ENCODE data around the gene UGT2A3. TPM values are rescaled to one million over a fixed set of nuclear protein-coding genes. Genes with fewer than 3 reads are reported as not detected.

UGT2A3 gene
- total and polyA plus RNA-seq, 11 donors: not detected

- intact Hi-C loops (cut with DNase I): no loop called here
- H3K27me3 ChIP-seq: no peaks in the 10 kb centered on the region
- DNase-seq (no peak), ATAC-seq (no peak)
- no peak overlapping the region for H3K4me3 ChIP-seq
- no peak overlapping the region for H3K27ac ChIP-seq
- TF ChIP-seq CTCF (IDR thresholded peaks at IDR 0.05) (no peak), POLR2A (IDR thresholded peaks at IDR 0.05) (no peak)
- no peaks in the 10 kb centered on the region for H3K9me3 ChIP-seq
- H3K4me1 ChIP-seq: no peaks in the 10 kb centered on the region
- WGBS, 4 donors: 62 to 72% (median 69%) methylated on average over 3 of the region's 3 CpGs
- no peaks in the 10 kb centered on the region for H3K36me3 ChIP-seq
These were observed 44.4 kb downstream of the UGT2A3 start for GRCh38 chr4:68907245-68907644.

GRCh38 chr4:68906780-68907137 lies 44.8 kb downstream of the UGT2A3 start:
- no peaks in the 10 kb centered on the region for H3K9me3 ChIP-seq
- no peaks in the 10 kb centered on the region for H3K27me3 ChIP-seq
- 66 to 79% (median 71%) methylated on average over 10 of the region's 10 CpGs for WGBS, 4 donors
- peak overlapping the region in 1 of 12 donors; percentile 39 for H3K4me3 ChIP-seq
- DNase-seq (no peak), ATAC-seq (peak in 1 of 4 donors; percentile 22)
- no peaks in the 10 kb centered on the region for H3K4me1 ChIP-seq
- H3K36me3 ChIP-seq: no peaks in the 10 kb centered on the region
- TF ChIP-seq POLR2A (IDR thresholded peaks at IDR 0.05): no peak
- no peak for TF ChIP-seq CTCF (IDR thresholded peaks at IDR 0.05)
- H3K27ac ChIP-seq: no peak overlapping the region
- intact Hi-C loops (cut with DNase I): no loop called here

GRCh38 chr4:68905939-68906779 lies 45.4 kb downstream of the UGT2A3 start:
- no peaks in the 10 kb centered on the region for H3K4me1 ChIP-seq
- no peak for TF ChIP-seq CTCF (IDR thresholded peaks at IDR 0.05)
- TF ChIP-seq POLR2A (IDR thresholded peaks at IDR 0.05): no peak
- no peak overlapping the region for H3K27ac ChIP-seq
- WGBS, 4 donors: 48 to 58% (median 54%) methylated on average over 16 of the region's 16 CpGs
- no peaks in the 10 kb centered on the region for H3K36me3 ChIP-seq
- no peak for DNase-seq
- no peak for ATAC-seq
- no peaks in the 10 kb centered on the region for H3K27me3 ChIP-seq
- intact Hi-C loops (cut with DNase I): no loop called here
- H3K9me3 ChIP-seq: no peaks in the 10 kb centered on the region
- H3K4me3 ChIP-seq: peak overlapping the region in 4 of 12 donors; percentile 2 to 39 (median 30)

- DNase-seq (no peak), ATAC-seq (no peak)
- TF ChIP-seq CTCF (IDR thresholded peaks at IDR 0.05) (no peak), POLR2A (IDR thresholded peaks at IDR 0.05) (no peak)
- Histone ChIP-seq H3K4me1 (no peaks in the 10 kb centered on the region), H3K27ac (no peak overlapping the region), H3K36me3 (no peaks in the 10 kb centered on the region), H3K27me3 (no peaks in the 10 kb centered on the region), H3K9me3 (no peaks in the 10 kb centered on the region), H3K4me3 (peak overlapping the region in 3 of 12 donors; percentile 26 to 39 (median 33))
- WGBS, 4 donors: 54 to 93% (median 77%) methylated on average over 2 of the region's 2 CpGs
- intact Hi-C loops (cut with DNase I): no loop called here
These were observed 46.0 kb downstream of the UGT2A3 start for GRCh38 chr4:68905598-68905938.
